HG03442 (cell line): ENCODE measurements around the gene ZNF777.

Source experiments
- ATAC-seq: cut with Tn5 transposase; IDR thresholded peaks from one replicate; pipeline ENCODE4 v1.9.1; 2021; ENCODE audit warnings: mild to moderate bottlenecking, moderate library complexity; ENCODE audit not compliant: unreplicated experiment

The ZNF777 gene

DNA sequence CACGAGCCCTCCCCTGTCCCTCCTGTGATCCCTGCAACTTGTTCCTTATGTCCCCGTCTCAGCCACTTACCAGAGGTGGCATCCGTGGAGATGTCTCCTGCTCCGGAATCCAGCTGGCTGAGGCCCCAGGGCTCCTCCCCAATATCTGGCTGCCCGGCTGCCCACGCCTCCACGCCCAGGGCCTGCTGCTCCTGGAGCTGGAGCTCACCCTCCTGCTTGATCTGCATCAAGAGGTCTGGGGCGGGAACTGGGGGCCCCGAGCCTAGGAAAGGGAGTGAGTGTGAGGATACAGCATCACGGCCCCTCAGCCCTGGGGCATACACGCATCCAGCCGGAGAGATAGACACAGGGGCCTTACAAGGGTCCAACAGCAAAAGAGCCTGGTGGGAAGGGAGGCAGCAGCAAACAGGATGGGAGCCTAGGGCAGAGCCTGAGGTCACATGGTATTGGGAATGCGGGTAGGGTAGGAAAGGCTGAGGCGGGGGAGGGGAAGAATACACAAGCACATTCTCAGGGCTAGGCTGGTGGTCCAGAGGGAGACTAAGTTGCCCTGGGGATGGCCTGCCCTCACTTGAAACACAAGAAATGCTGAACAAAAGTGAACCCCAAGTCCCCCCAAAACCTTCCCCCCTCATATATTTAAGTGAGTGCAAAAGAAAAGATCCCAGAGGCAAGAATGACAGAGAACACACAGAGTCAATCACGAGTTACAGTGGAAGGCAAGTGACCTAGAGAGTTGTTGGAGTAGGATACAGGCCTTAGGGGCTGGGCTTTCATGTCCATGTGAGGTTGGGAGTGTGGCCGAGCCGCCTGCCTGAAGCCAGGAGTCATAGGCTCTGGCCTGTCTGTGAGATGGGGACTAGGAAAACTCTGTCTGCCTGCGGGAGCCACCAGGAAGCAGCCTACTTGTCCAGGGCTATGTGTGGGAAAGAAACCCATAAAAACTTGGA, 16.9 kb upstream of the ZNF777 start:
- ATAC-seq, result no peak

GRCh38 chr7:149476791-149477190, 15.9 kb upstream of the ZNF777 start:
- no peak for ATAC-seq

DNA sequence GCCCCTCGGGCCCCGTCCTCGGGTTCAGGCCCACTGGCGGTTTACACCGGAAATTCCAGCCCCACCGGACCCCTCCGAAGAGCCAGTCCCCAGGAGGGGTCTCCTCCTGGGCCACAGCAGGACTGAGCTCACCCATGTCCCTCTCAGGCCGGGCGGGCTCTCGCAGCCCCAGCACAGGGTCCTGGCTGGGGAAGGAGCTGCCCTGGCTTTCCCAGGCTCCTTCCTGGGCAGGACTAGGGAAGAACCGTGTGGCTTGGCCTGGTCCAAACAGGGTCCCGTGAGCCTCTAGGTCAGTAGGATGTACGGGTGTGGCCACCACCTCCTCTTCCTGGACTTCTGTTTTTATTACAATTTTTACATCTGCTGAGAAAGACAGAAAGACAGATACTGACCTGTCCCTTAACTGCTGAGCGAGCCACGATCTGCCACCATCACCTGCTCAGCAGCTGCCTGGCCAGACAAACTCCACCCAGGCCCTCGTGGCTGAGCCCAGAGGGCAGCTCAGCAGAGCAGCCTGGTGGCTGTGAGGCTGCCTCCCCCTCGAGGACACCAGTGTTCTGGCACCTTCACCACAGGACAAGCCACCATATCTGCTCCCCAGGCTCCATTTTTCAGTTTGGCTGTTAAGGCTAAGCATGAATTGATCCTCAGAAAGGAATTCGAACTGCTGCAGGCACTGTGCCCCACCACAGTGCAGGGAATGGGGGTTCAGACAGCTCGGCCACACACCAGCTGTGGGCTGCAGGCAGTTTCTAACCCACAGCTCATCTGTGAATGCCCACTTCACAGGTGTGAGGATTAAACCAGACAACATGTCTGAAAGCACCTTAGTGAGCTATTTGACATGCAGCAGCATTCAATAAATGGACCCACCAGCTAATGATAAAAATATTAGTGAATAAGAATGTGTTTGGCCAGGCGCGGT, 14.5 kb upstream of the ZNF777 start:
- ATAC-seq, result no peak

GRCh38 chr7:149474309-149475120, 13.7 kb upstream of the ZNF777 start:
- no peak for ATAC-seq

GRCh38 chr7:149473251-149473650, 12.4 kb upstream of the ZNF777 start:
- ATAC-seq, result no peak

- ATAC-seq, result no peak
Measured at GRCh38 chr7:149471289-149471953, 10.6 kb upstream of the ZNF777 start.

DNA sequence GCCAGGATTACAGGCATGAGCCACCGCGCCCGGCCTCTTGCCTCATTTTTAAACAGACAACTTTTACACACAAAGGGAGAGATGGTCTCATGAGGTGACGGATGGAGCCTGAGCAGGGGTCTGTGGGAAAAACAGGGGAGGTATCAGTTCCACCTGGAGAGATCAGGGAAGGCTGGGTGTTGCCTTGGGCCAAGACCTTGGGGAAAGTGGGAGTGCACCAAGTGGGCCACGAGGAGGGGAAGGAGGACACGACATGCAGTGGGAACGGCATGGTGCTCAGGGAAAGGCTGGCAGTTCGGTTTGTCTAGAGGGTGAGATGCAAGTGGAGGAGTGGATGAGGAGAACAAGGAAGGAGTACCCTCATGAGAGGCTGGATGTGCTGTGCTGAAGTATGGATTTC, 8.9 kb upstream of the ZNF777 start:
- no peak for ATAC-seq

GRCh38 chr7:149468208-149468607, 7.3 kb upstream of the ZNF777 start:
- no peak for ATAC-seq

GRCh38 chr7:149467321-149467859, 6.5 kb upstream of the ZNF777 start:
- ATAC-seq, result no peak

- ATAC-seq, result no peak
Measured at GRCh38 chr7:149466364-149466763, 5.5 kb upstream of the ZNF777 start.

DNA sequence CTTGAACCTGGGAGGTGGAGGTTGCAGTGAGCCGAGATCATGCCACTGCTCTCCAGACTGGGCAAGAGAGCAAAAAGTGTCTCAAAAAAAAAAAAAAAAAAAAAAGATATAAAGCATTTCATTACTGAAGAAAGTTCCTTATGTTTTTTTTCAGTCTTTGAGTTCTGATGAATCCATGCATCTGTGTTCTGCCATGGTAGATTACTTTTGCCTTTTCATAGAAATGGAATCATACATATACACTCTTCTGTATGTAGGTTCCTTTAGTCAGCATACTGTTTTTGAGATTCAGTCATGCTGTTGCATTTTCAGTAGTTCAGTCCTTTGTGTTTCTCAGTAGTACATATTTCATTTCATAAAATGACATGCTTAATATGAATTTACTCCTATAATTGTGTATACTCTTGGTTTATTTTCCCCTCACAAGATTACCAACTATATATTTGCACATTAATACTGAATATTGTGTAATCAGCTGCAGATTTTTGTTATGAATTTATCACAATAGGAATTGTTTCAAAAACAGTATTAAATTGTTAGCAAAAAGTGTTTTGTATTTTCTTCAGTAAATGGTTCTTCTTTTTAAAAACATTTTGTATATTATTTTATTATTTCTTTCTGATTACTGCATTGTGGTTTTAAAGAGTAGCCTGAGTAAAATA, 2.8 kb upstream of the ZNF777 start:
- ATAC-seq, result no peak

- ATAC-seq, result no peak
Measured at GRCh38 chr7:149462101-149462520, 1.2 kb upstream of the ZNF777 start.

DNA sequence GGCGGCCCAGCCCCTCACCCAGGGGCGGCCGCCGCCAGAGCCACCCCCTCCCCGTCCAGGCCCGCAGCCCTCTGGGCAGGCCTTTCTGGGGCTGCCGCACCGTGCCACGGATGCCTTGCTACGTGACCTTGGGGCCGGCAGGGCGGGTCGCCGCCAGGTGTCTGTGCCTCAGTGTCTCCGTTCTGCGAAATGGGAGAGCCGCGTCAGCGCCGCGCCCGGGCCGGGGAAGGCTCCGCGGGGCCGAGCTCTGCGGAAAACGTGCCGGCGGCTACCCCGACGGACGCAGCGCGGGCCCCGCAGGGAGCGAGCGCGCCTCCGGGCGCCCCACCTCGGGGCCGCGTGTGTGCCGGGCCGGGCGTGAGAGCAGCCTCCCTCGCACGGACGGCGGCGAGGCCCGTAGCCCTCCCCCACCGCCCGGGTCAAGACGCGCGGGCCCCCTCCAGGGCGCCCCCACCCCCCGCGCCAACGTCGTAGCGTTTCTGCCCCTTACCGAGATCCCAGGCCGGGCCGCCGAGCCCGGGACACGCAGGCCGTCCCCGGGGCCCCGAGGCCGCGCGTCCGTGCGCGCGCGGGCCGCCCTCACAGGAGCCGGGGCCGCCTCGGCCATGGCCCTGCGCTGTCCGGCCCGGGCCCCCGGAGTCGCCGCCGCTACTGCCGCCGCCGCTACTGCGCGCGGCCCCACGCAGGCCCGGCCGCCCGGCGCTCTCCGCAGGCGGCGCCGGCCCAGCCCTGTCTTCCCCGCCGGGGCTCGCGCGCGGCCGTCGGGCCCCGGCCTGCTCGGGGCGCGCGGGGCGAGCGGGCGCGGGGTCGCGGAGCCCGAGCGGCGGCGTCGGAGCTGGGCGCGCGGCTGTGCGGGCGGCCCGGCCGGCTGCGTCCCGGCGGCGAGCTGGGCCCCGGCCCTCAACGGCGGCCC, 1.1 kb downstream of the ZNF777 start:
- peak; percentile 29 for ATAC-seq

GRCh38 chr7:149459201-149459539, 1.7 kb downstream of the ZNF777 start:
- ATAC-seq, result no peak

DNA sequence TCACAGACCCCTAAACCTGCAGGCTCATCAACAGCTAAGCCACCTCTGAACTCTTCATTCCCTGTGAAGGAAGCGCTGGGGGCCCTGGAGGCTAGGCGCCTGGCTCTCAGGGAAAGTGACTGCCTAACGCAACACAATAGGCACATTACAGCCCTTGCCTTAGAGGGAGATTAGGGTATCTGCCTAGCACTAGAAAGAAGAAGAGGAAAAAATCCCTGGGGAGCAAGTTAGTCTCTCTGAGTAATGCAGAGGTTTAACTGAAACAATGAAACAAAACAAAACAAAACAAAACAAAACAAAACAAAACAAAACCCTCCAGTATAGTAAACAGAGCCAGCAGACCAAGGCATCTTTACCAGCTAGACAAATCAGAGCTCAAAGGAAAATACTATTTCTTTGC, 2.6 kb downstream of the ZNF777 start:
- no peak for ATAC-seq

DNA sequence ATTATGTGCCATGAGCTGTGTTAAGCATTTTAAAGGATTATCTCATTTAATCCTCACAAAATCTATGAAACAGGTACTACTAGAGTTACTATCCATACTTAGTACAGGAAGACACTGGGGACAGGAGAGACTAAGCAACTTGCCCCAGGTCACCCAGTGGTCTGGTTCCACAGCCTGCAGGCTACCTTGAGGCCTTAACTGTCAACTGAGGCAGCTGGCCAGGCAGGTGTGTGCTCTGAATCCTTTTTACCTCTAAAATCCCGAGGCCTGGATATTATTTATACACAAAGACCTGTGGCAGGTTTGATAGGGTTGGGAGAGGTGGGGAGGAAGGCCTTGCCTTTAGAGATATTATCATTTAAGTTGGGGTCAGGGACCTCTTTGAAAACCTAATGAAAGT, 3.1 kb downstream of the ZNF777 start:
- no peak for ATAC-seq

DNA sequence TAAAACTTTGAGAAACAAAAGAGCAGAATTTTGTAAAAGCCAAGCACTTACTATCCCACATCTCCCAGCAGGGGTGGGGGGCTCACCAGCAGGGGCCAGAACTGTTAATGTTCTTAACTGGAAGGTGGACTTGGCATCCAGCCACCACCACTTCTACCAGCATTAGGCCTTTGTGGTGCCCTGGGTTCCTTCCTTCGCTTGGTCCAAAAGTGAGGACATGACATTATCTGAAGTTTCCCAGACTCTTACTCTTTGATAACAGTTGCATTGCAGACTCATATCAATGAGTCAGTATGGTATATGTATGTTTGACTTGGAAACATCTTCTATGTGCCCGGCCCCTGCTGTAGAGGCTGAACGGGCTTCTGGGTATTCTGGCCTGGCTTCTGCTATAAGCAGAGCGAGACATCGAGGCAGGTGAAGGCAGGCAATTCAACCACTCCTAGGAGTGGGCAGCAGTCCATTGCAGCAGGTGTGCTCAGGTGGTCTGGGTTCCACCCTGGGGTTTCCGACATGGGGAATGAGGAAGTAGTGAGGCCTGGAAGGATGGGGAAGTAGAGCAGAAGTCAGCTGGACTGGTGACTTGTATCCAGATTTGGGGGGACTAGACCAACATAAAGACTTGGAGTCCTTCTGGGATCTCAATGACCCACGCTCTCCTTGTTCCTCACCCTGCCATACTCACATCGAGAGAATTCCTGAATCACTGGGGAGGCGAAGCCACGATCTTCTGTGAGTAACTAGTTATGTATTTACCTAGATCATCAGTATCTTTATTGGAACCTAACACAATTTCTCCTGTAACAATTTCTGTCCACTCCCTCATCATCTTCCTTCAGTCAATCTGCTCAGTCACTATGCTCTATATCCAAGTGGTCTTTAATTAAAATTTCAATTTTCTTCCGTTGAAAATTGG, 4.1 kb downstream of the ZNF777 start:
- no peak for ATAC-seq
